ENCODE measurements around the gene WASL. TPM values are rescaled to one million over a fixed set of nuclear protein-coding genes. Genes with fewer than 3 reads are reported as not detected.

The WASL gene
- total RNA-seq, 2 donors from 2014 or later: 20.9 to 24.7 TPM

DNA sequence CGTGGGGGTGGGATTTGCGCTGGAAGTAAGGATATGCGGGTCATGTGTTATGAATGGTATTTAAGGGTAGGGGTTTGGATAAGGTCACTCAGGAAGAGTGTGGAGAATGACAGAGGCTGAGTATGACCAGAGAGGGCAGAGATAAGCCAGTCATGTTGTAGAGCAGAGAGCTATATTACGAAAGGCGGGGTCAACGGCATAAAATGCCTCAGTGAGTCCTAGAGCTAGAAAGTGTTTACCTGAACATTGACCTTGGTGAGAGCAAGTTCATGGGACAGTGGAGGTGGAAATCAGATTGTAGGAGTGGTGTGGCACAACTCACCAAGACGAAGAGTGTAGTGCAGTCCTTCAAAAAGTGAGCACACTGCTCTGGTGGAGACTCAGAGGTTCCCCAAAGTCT lies 79.3 kb downstream of the WASL start:
- H3K36me3 ChIP-seq: peaks cover 10% of the 10 kb centered on the region
- no peaks in the 10 kb centered on the region for H3K9me3 ChIP-seq
- H3K27ac ChIP-seq: peak overlapping the region in 1 of 2 donors; percentile 28
- DNase-seq (ENCODE audit: low spot score): no peak
- H3K27me3 ChIP-seq: no peaks in the 10 kb centered on the region
- peaks cover 0 to 29% of the 10 kb centered on the region in 2 donors for H3K4me1 ChIP-seq
- TF ChIP-seq, protein P1, sequence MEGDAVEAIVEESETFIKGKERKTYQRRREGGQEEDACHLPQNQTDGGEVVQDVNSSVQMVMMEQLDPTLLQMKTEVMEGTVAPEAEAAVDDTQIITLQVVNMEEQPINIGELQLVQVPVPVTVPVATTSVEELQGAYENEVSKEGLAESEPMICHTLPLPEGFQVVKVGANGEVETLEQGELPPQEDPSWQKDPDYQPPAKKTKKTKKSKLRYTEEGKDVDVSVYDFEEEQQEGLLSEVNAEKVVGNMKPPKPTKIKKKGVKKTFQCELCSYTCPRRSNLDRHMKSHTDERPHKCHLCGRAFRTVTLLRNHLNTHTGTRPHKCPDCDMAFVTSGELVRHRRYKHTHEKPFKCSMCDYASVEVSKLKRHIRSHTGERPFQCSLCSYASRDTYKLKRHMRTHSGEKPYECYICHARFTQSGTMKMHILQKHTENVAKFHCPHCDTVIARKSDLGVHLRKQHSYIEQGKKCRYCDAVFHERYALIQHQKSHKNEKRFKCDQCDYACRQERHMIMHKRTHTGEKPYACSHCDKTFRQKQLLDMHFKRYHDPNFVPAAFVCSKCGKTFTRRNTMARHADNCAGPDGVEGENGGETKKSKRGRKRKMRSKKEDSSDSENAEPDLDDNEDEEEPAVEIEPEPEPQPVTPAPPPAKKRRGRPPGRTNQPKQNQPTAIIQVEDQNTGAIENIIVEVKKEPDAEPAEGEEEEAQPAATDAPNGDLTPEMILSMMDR (IDR thresholded peaks at IDR 0.05): no peak
- no peak overlapping the region for H3K4me3 ChIP-seq

GRCh38 chr7:123666492-123666891 lies 82.3 kb downstream of the WASL start:
- no peaks in the 10 kb centered on the region for H3K9me3 ChIP-seq
- peak overlapping the region; percentile 31 to 36 for H3K27ac ChIP-seq
- DNase-seq (ENCODE audit: low spot score): no peak
- peaks cover 39% of the 10 kb centered on the region for H3K36me3 ChIP-seq
- peaks cover 0 to 17% of the 10 kb centered on the region in 2 donors for H3K4me1 ChIP-seq
- no peak overlapping the region for H3K4me3 ChIP-seq
- TF ChIP-seq, protein P1 (IDR thresholded peaks at IDR 0.05): no peak
- H3K27me3 ChIP-seq: no peaks in the 10 kb centered on the region

GRCh38 chr7:123665896-123666295 lies 82.9 kb downstream of the WASL start:
- no peaks in the 10 kb centered on the region for H3K9me3 ChIP-seq
- TF ChIP-seq, protein P1 (IDR thresholded peaks at IDR 0.05): no peak
- peaks cover 0 to 17% of the 10 kb centered on the region in 2 donors for H3K4me1 ChIP-seq
- peak overlapping the region; percentile 31 to 36 for H3K27ac ChIP-seq
- peaks cover 41% of the 10 kb centered on the region for H3K36me3 ChIP-seq
- H3K27me3 ChIP-seq: no peaks in the 10 kb centered on the region
- H3K4me3 ChIP-seq: peak overlapping the region in 1 of 2 donors; percentile 3
- no peak for DNase-seq (ENCODE audit: low spot score)

GRCh38 chr7:123665157-123665556 lies 83.6 kb downstream of the WASL start:
- TF ChIP-seq, protein P1 (IDR thresholded peaks at IDR 0.05): no peak
- H3K4me1 ChIP-seq: peaks cover 0 to 17% of the 10 kb centered on the region in 2 donors
- H3K36me3 ChIP-seq: peaks cover 41% of the 10 kb centered on the region
- H3K4me3 ChIP-seq: no peak overlapping the region
- DNase-seq (ENCODE audit: low spot score): no peak
- H3K9me3 ChIP-seq: no peaks in the 10 kb centered on the region
- H3K27ac ChIP-seq: peak overlapping the region; percentile 27 to 36
- no peaks in the 10 kb centered on the region for H3K27me3 ChIP-seq

GRCh38 chr7:123663200-123663599 lies 85.6 kb downstream of the WASL start:
- Histone ChIP-seq H3K4me3 (peak overlapping the region; percentile 13 to 22), H3K27ac (peak overlapping the region; percentile 49 to 56), H3K36me3 (peaks cover 59% of the 10 kb centered on the region), H3K4me1 (peaks cover 0 to 17% of the 10 kb centered on the region in 2 donors), H3K27me3 (no peaks in the 10 kb centered on the region), H3K9me3 (no peaks in the 10 kb centered on the region)
- TF ChIP-seq, protein P1 (IDR thresholded peaks at IDR 0.05): no peak
- no peak for DNase-seq (ENCODE audit: low spot score)

DNA sequence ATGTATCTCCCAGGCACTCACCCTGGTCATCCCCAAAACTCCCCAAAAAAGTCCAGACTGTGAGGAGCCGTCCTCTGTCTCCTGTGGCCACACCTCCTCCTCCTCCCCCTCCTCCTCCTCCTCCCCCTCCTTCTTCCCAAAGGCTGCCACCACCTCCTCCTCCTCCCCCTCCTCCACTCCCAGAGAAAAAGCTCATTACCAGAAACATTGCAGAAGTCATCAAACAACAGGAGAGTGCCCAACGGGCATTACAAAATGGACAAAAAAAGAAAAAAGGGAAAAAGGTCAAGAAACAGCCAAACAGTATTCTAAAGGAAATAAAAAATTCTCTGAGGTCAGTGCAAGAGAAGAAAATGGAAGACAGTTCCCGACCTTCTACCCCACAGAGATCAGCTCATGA lies 86.0 kb downstream of the WASL start:
- H3K36me3 ChIP-seq: peaks cover 63% of the 10 kb centered on the region
- H3K4me3 ChIP-seq: peak overlapping the region; percentile 13 to 22

More for the DNA sequence above, 86.0 kb downstream of the WASL start:
- no peaks in the 10 kb centered on the region for H3K9me3 ChIP-seq
- TF ChIP-seq, protein P1 (IDR thresholded peaks at IDR 0.05): no peak
- DNase-seq (ENCODE audit: low spot score): no peak
- H3K27ac ChIP-seq: peak overlapping the region; percentile 49 to 90
- peaks cover 0 to 17% of the 10 kb centered on the region in 2 donors for H3K4me1 ChIP-seq
- H3K27me3 ChIP-seq: no peaks in the 10 kb centered on the region

Data from right atrium auricular region (tissue), 2 donors.